ENCODE results near the gene TMX2. TPM values are rescaled to one million over a fixed set of nuclear protein-coding genes. Genes with fewer than 3 reads are reported as not detected.

TMX2 gene
- total RNA-seq, 1 donor from 2014 or later, result 59.5 TPM

DNA sequence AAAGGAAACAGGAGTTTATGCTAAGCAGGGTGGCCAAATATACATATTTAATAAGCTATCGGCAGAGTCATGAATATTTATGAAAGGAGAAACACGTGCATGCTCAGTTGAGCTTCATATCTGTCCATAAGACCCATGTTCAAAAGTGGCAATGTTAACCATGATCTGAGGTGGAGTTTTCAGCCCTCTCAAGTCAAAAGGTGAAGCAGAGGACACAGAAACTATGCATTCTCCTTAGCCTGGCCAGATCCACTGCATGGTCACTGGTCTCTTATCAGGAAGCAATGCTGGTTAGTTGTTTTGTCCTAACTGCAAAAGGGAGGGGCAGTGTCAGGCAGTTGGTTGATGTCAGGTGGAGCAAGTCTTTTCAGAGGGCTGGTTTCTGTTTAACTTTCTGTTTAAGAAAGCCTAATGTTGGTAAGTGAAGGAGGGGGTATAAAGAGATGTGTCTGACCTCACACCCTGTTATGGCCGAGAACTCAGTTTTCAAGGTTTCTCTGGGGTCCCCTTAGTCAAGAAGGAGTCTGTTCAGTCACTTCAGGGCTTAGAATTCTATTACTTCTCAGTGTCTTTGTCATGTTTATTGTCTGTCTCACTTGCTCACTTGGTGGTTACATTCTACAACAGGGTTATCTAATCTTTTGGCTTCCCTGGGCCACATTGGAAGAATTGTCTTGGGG, 23.4 kb downstream of the TMX2 start:
- no peaks in the 10 kb centered on the region for H3K27me3 Mint-ChIP-seq (ENCODE audit: low read depth)
- H3K4me3 Mint-ChIP-seq (ENCODE audit: unreplicated experiment), result no peak overlapping the region
- TF ChIP-seq, protein P1, sequence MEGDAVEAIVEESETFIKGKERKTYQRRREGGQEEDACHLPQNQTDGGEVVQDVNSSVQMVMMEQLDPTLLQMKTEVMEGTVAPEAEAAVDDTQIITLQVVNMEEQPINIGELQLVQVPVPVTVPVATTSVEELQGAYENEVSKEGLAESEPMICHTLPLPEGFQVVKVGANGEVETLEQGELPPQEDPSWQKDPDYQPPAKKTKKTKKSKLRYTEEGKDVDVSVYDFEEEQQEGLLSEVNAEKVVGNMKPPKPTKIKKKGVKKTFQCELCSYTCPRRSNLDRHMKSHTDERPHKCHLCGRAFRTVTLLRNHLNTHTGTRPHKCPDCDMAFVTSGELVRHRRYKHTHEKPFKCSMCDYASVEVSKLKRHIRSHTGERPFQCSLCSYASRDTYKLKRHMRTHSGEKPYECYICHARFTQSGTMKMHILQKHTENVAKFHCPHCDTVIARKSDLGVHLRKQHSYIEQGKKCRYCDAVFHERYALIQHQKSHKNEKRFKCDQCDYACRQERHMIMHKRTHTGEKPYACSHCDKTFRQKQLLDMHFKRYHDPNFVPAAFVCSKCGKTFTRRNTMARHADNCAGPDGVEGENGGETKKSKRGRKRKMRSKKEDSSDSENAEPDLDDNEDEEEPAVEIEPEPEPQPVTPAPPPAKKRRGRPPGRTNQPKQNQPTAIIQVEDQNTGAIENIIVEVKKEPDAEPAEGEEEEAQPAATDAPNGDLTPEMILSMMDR (IDR thresholded peaks at IDR 0.05), result no peak
- DNase-seq (ENCODE audit: low spot score), result no peak
- no peaks in the 10 kb centered on the region for H3K9me3 Mint-ChIP-seq (ENCODE audit: low read depth)
- peaks cover 7% of the 10 kb centered on the region for H3K36me3 Mint-ChIP-seq (ENCODE audit: low read depth)
- no peak overlapping the region for H3K27ac Mint-ChIP-seq (ENCODE audit: unreplicated experiment)
- peaks cover 4% of the 10 kb centered on the region for H3K4me1 Mint-ChIP-seq (ENCODE audit: low read depth)

DNA sequence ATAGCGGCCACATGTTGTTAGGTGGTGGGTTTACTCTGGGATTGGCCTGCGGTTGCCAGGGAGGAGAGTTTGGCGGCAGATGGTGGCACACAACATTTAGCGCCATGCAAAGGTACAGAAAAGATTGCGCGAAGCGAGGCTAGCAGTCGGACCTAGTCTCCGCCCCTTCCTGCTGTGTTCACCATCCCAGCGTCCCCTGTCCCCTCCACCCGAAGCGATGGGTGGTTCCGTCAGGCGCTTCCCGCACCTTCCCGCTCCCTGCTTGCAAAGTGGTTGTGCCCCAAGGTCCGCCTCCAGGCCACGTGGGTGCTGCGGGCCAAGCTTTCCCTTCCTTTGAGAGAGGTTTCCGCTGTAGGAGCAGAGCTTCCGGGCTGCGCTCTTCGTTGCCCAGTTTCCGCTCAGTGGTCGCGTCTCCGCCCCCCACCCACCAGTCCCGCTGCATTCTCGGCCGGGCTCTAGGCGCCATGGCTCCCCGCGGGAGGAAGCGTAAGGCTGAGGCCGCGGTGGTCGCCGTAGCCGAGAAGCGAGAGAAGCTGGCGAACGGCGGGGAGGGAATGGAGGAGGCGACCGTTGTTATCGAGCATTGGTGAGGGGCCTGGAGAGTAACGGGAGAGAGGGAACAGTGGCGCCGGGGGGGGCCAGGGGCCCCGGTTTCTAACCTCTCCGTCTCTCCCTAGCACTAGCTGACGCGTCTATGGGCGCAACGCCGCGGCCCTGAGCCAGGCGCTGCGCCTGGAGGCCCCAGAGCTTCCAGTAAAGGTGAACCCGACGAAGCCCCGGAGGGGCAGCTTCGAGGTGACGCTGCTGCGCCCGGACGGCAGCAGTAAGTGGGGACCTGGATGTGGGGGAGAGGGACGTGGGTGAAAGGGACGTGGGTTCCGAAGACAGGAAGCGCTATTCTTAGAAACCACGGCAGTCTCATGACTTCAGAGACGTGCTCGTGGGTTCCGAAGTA, 29.0 kb downstream of the TMX2 start, which contains the start of gene SELENOH:
SELENOH (plus strand) TSS at position 360 of the 955 bp plus-strand sequence; CDS start at position 465, 105 bp downstream.
- Mint-ChIP-seq H3K4me1 (ENCODE audit: low read depth) (peaks cover 19% of the 10 kb centered on the region), H3K36me3 (ENCODE audit: low read depth) (peaks cover 19% of the 10 kb centered on the region), H3K4me3 (ENCODE audit: unreplicated experiment) (peak within 1 kb of the TSS; percentile 99), H3K27ac (ENCODE audit: unreplicated experiment) (peak within 1 kb of the TSS; percentile 97), H3K9me3 (ENCODE audit: low read depth) (no peaks in the 10 kb centered on the region), H3K27me3 (ENCODE audit: low read depth) (no peaks in the 10 kb centered on the region)
- peak; percentile 99 for DNase-seq (ENCODE audit: low spot score)
- TF ChIP-seq, protein P1 (IDR thresholded peaks at IDR 0.05), result no peak

DNA sequence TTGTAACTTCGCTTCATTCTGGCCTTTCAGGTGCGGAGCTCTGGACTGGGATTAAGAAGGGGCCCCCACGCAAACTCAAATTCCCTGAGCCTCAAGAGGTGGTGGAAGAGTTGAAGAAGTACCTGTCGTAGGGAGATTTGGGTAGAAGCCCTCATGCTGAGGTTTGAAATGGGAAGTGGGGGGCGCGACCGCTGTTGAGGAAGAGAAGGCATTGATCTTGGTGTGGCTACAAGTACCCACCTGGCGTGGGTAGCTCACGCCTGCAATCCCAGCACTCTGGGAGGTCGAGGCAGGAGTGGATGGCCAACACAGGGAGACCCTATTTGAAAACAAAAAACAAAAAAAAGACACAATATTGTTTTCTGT, 29.7 kb downstream of the TMX2 start:
- H3K4me3 Mint-ChIP-seq (ENCODE audit: unreplicated experiment), result peak overlapping the region; percentile 99
- TF ChIP-seq, protein P1 (IDR thresholded peaks at IDR 0.05), result no peak
- no peak for DNase-seq (ENCODE audit: low spot score)
- H3K27ac Mint-ChIP-seq (ENCODE audit: unreplicated experiment), result peak overlapping the region; percentile 97
- no peaks in the 10 kb centered on the region for H3K27me3 Mint-ChIP-seq (ENCODE audit: low read depth)
- H3K9me3 Mint-ChIP-seq (ENCODE audit: low read depth), result no peaks in the 10 kb centered on the region
- H3K4me1 Mint-ChIP-seq (ENCODE audit: low read depth), result peaks cover 19% of the 10 kb centered on the region
- peaks cover 19% of the 10 kb centered on the region for H3K36me3 Mint-ChIP-seq (ENCODE audit: low read depth)

DNA sequence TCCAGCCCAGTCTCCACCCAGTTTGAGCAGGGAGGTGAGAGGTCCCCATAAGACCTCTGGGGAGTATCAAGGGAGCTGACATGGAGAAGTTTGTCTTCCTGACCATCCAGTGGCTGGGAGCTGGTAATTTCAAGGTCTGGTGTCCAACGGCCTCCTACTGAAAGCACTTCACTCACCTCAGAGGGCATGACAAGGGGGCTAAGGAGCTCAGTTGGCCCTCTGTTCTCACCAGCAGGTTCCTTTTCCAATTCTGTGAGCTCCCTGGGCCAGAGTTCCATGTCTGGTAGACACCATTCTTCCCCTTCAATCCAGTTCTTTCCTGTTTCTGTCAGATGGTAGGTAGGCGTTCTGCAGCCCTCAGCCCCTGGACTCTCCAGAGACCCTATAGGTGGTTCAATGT, 32.0 kb downstream of the TMX2 start:
- H3K36me3 Mint-ChIP-seq (ENCODE audit: low read depth), result peaks cover 12% of the 10 kb centered on the region
- H3K27me3 Mint-ChIP-seq (ENCODE audit: low read depth), result no peaks in the 10 kb centered on the region
- peaks cover 19% of the 10 kb centered on the region for H3K4me1 Mint-ChIP-seq (ENCODE audit: low read depth)
- DNase-seq (ENCODE audit: low spot score), result no peak
- H3K4me3 Mint-ChIP-seq (ENCODE audit: unreplicated experiment), result no peak overlapping the region
- TF ChIP-seq, protein P1 (IDR thresholded peaks at IDR 0.05), result no peak
- no peak overlapping the region for H3K27ac Mint-ChIP-seq (ENCODE audit: unreplicated experiment)
- H3K9me3 Mint-ChIP-seq (ENCODE audit: low read depth), result no peaks in the 10 kb centered on the region

DNA sequence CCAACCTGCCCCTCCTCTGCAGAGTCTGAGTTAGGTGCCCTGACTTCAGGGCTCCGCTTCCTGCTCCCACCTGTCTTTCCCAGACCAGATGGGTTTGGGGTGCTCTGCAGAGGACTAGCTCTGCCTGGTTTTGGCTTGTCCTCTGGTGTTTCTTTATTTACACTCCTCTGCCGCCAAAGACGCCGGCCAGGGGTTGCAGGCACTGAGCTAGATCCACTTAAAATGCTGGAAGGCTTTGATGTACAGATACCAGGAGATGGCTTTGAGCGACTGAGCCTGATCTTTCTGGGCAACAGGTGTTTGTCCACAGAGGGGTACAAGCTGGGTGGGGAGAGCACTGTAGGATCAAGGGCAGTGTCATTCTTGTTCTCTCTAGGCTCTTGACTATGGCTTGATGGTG, 32.8 kb downstream of the TMX2 start:
- H3K36me3 Mint-ChIP-seq (ENCODE audit: low read depth), result peaks cover 12% of the 10 kb centered on the region
- no peaks in the 10 kb centered on the region for H3K9me3 Mint-ChIP-seq (ENCODE audit: low read depth)
- H3K27ac Mint-ChIP-seq (ENCODE audit: unreplicated experiment), result no peak overlapping the region
- H3K27me3 Mint-ChIP-seq (ENCODE audit: low read depth), result no peaks in the 10 kb centered on the region
- TF ChIP-seq, protein P1 (IDR thresholded peaks at IDR 0.05), result no peak
- DNase-seq (ENCODE audit: low spot score), result no peak
- no peak overlapping the region for H3K4me3 Mint-ChIP-seq (ENCODE audit: unreplicated experiment)
- H3K4me1 Mint-ChIP-seq (ENCODE audit: low read depth), result peaks cover 19% of the 10 kb centered on the region
